HFFc6 (cell line): ENCODE data around the gene TMEM171. TPM values are rescaled to one million over a fixed set of nuclear protein-coding genes. Genes with fewer than 3 reads are reported as not detected.

Source experiments
- DNase-seq: peaks from one replicate; pipeline ENCODE4 v3.0.0-alpha.2; 2018
- H3K27ac Mint-ChIP-seq: 2 replicates; pipeline ENCODE4 v1.8.0; 2020; ENCODE audit warnings: mild to moderate bottlenecking, mixed read lengths
- H3K27me3 Mint-ChIP-seq: 2 replicates; pipeline ENCODE4 v1.8.0; 2021; ENCODE audit warnings: mild to moderate bottlenecking, moderate library complexity, mixed read lengths; ENCODE audit not compliant: insufficient read depth
- H3K36me3 Mint-ChIP-seq: 2 replicates; pipeline ENCODE4 v1.8.0; 2021; ENCODE audit warnings: low read depth, mixed read lengths
- H3K4me1 Mint-ChIP-seq: 2 replicates; pipeline ENCODE4 v1.8.0; 2020; ENCODE audit warnings: low read depth, mixed read lengths
- H3K4me3 Mint-ChIP-seq: 2 replicates; pipeline ENCODE4 v1.8.0; 2020; ENCODE audit warnings: mild to moderate bottlenecking, moderate library complexity, mixed read lengths
- H3K9me3 Mint-ChIP-seq: 2 replicates; pipeline ENCODE4 v1.8.0; 2020; ENCODE audit warnings: mild to moderate bottlenecking, mixed read lengths
- total RNA-seq, 6 experiments: library from RNA; stranded (reverse); fragmentation: NEBNext Ultra II Directional; extraction: Animal tissue kit (Norgen Biotek cat#: 25700); gene quantifications; 2 replicates in 1 of 6; 3 replicates in 5 of 6; pipeline ENCODE4 v1.2.3, GENCODE V29; 2021
- TF ChIP-seq, protein P1 (sequence below): fragments of 200-600 bp; sonication (generic); IDR thresholded peaks from 2 replicates; pipeline ENCODE4 v1.5.0; 2021; ENCODE audit warnings: antibody characterized with exemption, mild to moderate bottlenecking

The TMEM171 gene
- total RNA-seq, 6 experiments from 2014 or later, result 1.1 to 2.1 (median 1.4) TPM

DNA sequence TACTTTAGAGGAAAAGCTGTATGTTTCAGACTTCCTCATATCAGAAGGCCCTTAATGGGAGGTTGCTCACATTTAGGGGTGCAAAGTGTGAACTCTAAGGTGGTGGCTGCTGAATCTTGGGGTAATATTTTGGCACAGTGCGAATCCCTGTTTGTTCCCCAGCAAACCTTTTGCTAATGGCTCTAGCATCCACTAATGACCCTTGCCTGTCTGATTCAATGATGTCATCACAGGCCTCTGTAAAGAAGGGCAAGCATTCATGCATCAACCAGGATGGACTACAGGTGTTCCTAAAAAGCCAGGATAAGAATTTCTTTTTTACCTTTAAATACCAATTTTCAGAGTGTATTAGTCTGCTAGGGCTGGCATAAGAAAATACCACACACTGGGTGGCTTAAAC lies 20.4 kb downstream of the TMEM171 start:
- no peak for DNase-seq
- H3K4me3 Mint-ChIP-seq, result no peak overlapping the region
- no peak overlapping the region for H3K27ac Mint-ChIP-seq
- peaks cover 10% of the 10 kb centered on the region for H3K27me3 Mint-ChIP-seq
- H3K4me1 Mint-ChIP-seq, result peaks cover 3% of the 10 kb centered on the region
- TF ChIP-seq, protein P1, sequence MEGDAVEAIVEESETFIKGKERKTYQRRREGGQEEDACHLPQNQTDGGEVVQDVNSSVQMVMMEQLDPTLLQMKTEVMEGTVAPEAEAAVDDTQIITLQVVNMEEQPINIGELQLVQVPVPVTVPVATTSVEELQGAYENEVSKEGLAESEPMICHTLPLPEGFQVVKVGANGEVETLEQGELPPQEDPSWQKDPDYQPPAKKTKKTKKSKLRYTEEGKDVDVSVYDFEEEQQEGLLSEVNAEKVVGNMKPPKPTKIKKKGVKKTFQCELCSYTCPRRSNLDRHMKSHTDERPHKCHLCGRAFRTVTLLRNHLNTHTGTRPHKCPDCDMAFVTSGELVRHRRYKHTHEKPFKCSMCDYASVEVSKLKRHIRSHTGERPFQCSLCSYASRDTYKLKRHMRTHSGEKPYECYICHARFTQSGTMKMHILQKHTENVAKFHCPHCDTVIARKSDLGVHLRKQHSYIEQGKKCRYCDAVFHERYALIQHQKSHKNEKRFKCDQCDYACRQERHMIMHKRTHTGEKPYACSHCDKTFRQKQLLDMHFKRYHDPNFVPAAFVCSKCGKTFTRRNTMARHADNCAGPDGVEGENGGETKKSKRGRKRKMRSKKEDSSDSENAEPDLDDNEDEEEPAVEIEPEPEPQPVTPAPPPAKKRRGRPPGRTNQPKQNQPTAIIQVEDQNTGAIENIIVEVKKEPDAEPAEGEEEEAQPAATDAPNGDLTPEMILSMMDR, result no peak
- no peaks in the 10 kb centered on the region for H3K36me3 Mint-ChIP-seq
- H3K9me3 Mint-ChIP-seq, result no peaks in the 10 kb centered on the region

DNA sequence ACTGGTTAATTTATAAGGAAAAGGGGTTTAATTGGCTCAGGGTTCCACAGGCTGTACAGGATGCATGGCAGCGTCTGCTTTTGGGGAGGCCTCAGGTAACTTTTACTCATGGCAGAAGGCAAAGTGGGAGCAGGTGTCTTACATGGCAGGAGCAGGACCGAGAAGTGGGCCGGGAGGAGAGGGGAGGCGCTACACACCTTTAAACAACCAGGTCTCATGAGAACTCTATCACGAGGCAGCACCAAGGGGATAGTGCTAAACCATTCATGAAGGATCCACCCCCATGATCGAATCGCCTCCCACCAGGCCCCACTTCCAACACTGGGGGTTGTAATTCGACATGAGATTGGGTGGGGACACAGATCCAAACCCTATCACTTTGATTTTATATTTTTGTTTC lies 21.7 kb downstream of the TMEM171 start:
- TF ChIP-seq, protein P1, result no peak
- no peaks in the 10 kb centered on the region for H3K9me3 Mint-ChIP-seq
- no peak overlapping the region for H3K27ac Mint-ChIP-seq
- DNase-seq, result no peak
- no peaks in the 10 kb centered on the region for H3K36me3 Mint-ChIP-seq
- peaks cover 11% of the 10 kb centered on the region for H3K27me3 Mint-ChIP-seq
- H3K4me1 Mint-ChIP-seq, result no peaks in the 10 kb centered on the region
- no peak overlapping the region for H3K4me3 Mint-ChIP-seq

DNA sequence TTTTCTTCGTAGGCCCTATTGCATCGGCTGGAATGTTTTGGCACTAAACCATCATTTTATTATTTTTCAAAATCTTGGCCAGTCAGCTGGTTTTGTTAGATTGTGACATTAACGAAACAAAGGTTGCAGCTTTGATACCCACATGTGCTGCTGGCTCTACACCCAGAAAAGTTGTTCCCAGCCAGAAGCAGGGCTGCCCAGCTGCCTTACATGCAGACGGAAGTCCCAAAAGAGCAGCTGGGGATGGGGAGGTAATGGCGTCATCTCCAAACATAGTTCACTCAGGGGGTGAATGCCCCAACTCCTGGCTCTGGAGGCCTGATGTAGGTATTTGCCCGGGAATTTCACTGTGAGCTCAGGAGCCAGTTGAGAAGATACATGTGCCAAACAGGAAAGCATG lies 23.3 kb downstream of the TMEM171 start:
- Mint-ChIP-seq H3K4me3 (no peak overlapping the region), H3K9me3 (no peaks in the 10 kb centered on the region), H3K4me1 (no peaks in the 10 kb centered on the region), H3K27ac (no peak overlapping the region), H3K36me3 (no peaks in the 10 kb centered on the region), H3K27me3 (peaks cover 14% of the 10 kb centered on the region)
- DNase-seq, result no peak
- TF ChIP-seq, protein P1, result no peak

DNA sequence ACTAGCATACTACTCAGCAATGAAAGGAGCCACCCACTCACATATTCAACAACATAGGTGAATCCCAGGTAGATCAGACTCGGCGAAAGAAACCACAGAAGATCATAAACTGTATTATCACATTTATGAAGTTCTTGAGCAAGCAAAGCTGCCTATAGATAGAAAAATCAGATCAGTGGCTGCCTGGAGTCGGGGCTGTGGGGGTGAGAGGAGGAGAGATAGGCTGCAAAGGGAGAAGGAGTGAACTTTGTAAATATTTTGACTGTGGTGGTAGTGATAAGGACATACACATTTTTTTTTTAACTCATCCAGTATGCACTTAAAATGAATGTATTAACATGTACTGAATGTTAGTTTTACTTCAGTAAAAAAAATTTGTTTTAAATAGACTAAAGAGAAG lies 29.2 kb downstream of the TMEM171 start:
- Mint-ChIP-seq H3K9me3 (no peaks in the 10 kb centered on the region), H3K4me3 (no peak overlapping the region), H3K27me3 (peaks cover 12% of the 10 kb centered on the region), H3K27ac (no peak overlapping the region), H3K36me3 (no peaks in the 10 kb centered on the region), H3K4me1 (peaks cover 22% of the 10 kb centered on the region; the same call in 1 of the 2 replicates)
- TF ChIP-seq, protein P1, result no peak
- no peak for DNase-seq

DNA sequence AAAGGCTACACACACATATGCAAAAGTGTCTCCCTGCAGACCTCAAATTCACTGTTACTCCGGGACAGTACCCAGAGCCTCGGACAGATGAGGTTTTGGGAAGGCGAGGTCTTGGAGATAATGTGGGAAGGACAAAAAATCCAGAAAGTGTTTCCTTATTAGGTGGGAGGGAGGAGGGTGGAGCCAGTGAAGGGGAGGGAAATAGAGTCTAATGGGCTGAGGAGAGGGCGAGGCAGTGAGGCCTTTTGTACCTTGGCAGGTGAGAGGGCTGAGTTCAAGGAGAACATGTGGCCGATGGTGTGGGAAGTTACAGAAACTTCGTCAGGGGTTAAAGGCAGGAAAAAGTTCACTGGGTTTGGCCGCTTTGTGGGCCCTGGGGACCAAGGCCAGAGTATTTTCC lies 30.5 kb downstream of the TMEM171 start:
- no peak overlapping the region for H3K27ac Mint-ChIP-seq
- no peaks in the 10 kb centered on the region for H3K36me3 Mint-ChIP-seq
- TF ChIP-seq, protein P1, result no peak
- no peak for DNase-seq
- H3K27me3 Mint-ChIP-seq, result peaks cover 8% of the 10 kb centered on the region
- no peaks in the 10 kb centered on the region for H3K9me3 Mint-ChIP-seq
- H3K4me3 Mint-ChIP-seq, result no peak overlapping the region
- peaks cover 28% of the 10 kb centered on the region; the same call in 1 of the 2 replicates for H3K4me1 Mint-ChIP-seq
